CD4-positive, CD25-positive, alpha-beta regulatory T cell (primary cell): Measurements from ENCODE around the gene MCC. TPM values are rescaled to one million over a fixed set of nuclear protein-coding genes. Genes with fewer than 3 reads are reported as not detected.
"Not testable (repeated sequence)": the region's sequence is repeated elsewhere in the genome, so short reads cannot be mapped to it uniquely, and the experiment has no call there.

Experiments
- ATAC-seq, 2 donors: fragments of 150-1000 bp; cut with Tn5 transposase; one replicate each; pipeline ENCODE4 v1.10.0; 2021; ENCODE audit warnings: low read depth in 2 of 2, moderate number of reproducible peaks in 2 of 2, moderate library complexity in 1 of 2
- DNase-seq, 3 donors: peaks; one replicate each; pipeline versions ENCODE4 v3.0.0 to v3.0.0-alpha.2; 2012 to 2022; ENCODE audit warnings: mixed read lengths in 1 of 3
- H3K27ac ChIP-seq: one replicate; pipeline ENCODE4 v1.7.0; 2013; ENCODE audit warnings: mild to moderate bottlenecking, low read length; ENCODE audit not compliant: insufficient read depth, poor library complexity, severe bottlenecking
- H3K27me3 ChIP-seq: one replicate; pipeline ENCODE4 v1.7.0; 2013; ENCODE audit warnings: low read length; ENCODE audit not compliant: control insufficient read depth, insufficient read depth
- H3K36me3 ChIP-seq: one replicate; pipeline ENCODE4 v1.7.0; 2013; ENCODE audit warnings: mild to moderate bottlenecking, low read length, moderate library complexity; ENCODE audit not compliant: control insufficient read depth, insufficient read depth
- H3K4me1 ChIP-seq: 2 replicates; pipeline ENCODE4 v1.7.0; 2013; ENCODE audit warnings: mild to moderate bottlenecking, low read length; ENCODE audit not compliant: insufficient read depth, control insufficient read depth, poor library complexity, severe bottlenecking
- H3K4me3 ChIP-seq: one replicate; pipeline ENCODE4 v1.7.0; 2013; ENCODE audit warnings: low read depth, mild to moderate bottlenecking, low read length, moderate library complexity
- H3K9me3 ChIP-seq, 2 experiments: 1 replicate in 1 of 2; 2 replicates in 1 of 2; pipeline ENCODE4 v1.7.0; 2013; ENCODE audit warnings: low read length in 2 of 2, mild to moderate bottlenecking in 1 of 2, moderate library complexity in 1 of 2; ENCODE audit not compliant: control insufficient read depth in 2 of 2
- H3K27ac Mint-ChIP-seq, 3 donors: one replicate each; pipeline ENCODE4 v1.8.0; 2020 to 2022; ENCODE audit warnings: mild to moderate bottlenecking in 3 of 3, mixed read lengths in 3 of 3, moderate library complexity in 2 of 3
- H3K27me3 Mint-ChIP-seq: one replicate; pipeline ENCODE4 v1.8.0; 2022; ENCODE audit warnings: mild to moderate bottlenecking, mixed read lengths
- H3K36me3 Mint-ChIP-seq: one replicate; pipeline ENCODE4 v1.8.0; 2020; ENCODE audit warnings: mixed read lengths
- H3K4me1 Mint-ChIP-seq, 4 donors: one replicate each; pipeline ENCODE4 v1.8.0; 2020 to 2022; ENCODE audit warnings: mixed read lengths in 4 of 4, mild to moderate bottlenecking in 1 of 4
- H3K4me3 Mint-ChIP-seq, 4 donors: one replicate each; pipeline ENCODE4 v1.8.0; 2020 to 2022; ENCODE audit warnings: mild to moderate bottlenecking in 4 of 4, mixed read lengths in 4 of 4, moderate library complexity in 3 of 4
- H3K9me3 Mint-ChIP-seq, 7 donors: one replicate each; pipeline ENCODE4 v1.8.0; 2020 to 2022; ENCODE audit warnings: mixed read lengths in 7 of 7, mild to moderate bottlenecking in 3 of 7, moderate library complexity in 2 of 7
- polyA plus RNA-seq, 4 donors: library from polyadenylated mRNA; unstranded; fragments of 300-500 nt; fragmentation: Illumina TruSeq; gene quantifications; one replicate each; pipeline ENCODE4 v1.2.3, GENCODE V29; 2021
- total RNA-seq: library from RNA; stranded (reverse); gene quantifications from one replicate; pipeline ENCODE4 v1.2.3, GENCODE V29; 2022

The MCC gene
- total and polyA plus RNA-seq, 5 donors from 2014 or later, result 0.47 to 11.1 (median 3.4) TPM

DNA sequence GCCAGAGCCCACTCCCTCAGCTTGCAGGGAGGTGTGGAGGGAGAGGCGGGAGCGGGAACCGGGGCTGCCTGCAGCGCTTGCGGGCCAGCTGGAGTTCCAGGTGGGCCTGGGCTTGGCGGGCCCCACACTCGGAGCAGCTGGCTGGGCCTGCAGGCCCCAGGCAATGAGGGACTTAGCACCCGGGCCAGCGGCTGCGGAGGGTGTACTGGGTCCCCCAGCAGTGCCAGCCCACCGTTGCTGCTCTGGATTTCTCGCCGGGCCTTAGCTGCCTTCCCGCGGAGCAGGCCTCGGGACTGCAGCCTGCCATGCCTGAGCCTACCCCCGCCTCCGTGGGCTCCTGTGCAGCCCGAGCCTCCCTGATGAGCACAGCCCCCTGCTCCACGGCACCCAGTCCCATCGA is 31.1 kb downstream of the MCC start:
- not testable (repeated sequence) for H3K36me3 ChIP-seq, H3K27me3 ChIP-seq, H3K9me3 ChIP-seq, H3K4me3 ChIP-seq, H3K4me1 Mint-ChIP-seq, H3K36me3 Mint-ChIP-seq, DNase-seq, H3K27ac ChIP-seq, H3K27me3 Mint-ChIP-seq, H3K4me3 Mint-ChIP-seq, H3K9me3 Mint-ChIP-seq, ATAC-seq, H3K27ac Mint-ChIP-seq, H3K4me1 ChIP-seq

GRCh38 chr5:113452941-113453340 is 35.3 kb downstream of the MCC start:
- Mint-ChIP-seq H3K4me1 (peaks cover 4 to 8% (median 5%) of the 10 kb centered on the region in 4 donors), H3K27ac (peak overlapping the region in 1 of 3 donors; percentile 60), H3K27me3 (peaks cover 18% of the 10 kb centered on the region), H3K4me3 (no peak overlapping the region), H3K36me3 (no peaks in the 10 kb centered on the region), H3K9me3 (no peaks in the 10 kb centered on the region)
- no peak for DNase-seq
- Histone ChIP-seq H3K36me3 (no peaks in the 10 kb centered on the region), H3K27ac (no peak overlapping the region), H3K4me1 (no peaks in the 10 kb centered on the region), H3K4me3 (no peak overlapping the region), H3K9me3 (no peaks in the 10 kb centered on the region), H3K27me3 (no peaks in the 10 kb centered on the region)
- ATAC-seq, result no peak

DNA sequence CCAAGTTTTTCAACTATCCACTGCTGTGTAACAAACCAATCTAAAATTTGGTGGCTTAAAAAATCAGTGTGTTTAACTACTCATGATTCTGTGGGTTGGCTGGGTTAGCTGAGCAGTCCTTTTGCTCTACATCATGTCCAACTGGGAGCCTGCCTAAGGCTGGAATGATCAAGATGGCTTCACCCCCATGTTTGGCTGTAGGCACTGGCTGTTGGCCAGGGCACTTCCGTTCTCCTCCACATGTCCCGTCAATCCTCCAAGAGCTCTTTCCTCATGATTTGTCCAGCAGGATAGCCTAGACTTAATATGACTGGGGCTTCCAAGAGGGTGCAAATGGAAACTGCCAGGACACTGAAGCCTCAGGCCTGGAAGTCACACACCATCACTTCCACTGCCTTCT is 36.5 kb downstream of the MCC start:
- Mint-ChIP-seq H3K4me3 (no peak overlapping the region), H3K27ac (no peak overlapping the region), H3K4me1 (peaks cover 4 to 8% (median 6%) of the 10 kb centered on the region in 4 donors), H3K27me3 (peaks cover 18% of the 10 kb centered on the region), H3K36me3 (no peaks in the 10 kb centered on the region), H3K9me3 (peaks cover 0 to 1% (median 0%) of the 10 kb centered on the region in 7 donors)
- Histone ChIP-seq H3K4me3 (no peak overlapping the region), H3K27me3 (peaks cover 5% of the 10 kb centered on the region), H3K27ac (no peak overlapping the region), H3K4me1 (no peaks in the 10 kb centered on the region), H3K9me3 (no peaks in the 10 kb centered on the region), H3K36me3 (no peaks in the 10 kb centered on the region)
- DNase-seq (no peak), ATAC-seq (no peak)

GRCh38 chr5:113450929-113451328 is 37.3 kb downstream of the MCC start:
- Histone ChIP-seq H3K27me3 (peaks cover 5% of the 10 kb centered on the region), H3K4me1 (no peaks in the 10 kb centered on the region), H3K9me3 (no peaks in the 10 kb centered on the region), H3K27ac (no peak overlapping the region), H3K4me3 (no peak overlapping the region), H3K36me3 (no peaks in the 10 kb centered on the region)
- Mint-ChIP-seq H3K4me3 (peak overlapping the region in 1 of 4 donors; percentile 70), H3K4me1 (peaks cover 4 to 13% (median 6%) of the 10 kb centered on the region in 4 donors), H3K27me3 (peaks cover 18% of the 10 kb centered on the region), H3K27ac (peak overlapping the region in 2 of 3 donors; percentile 3 to 88), H3K9me3 (peaks cover 0 to 1% (median 0%) of the 10 kb centered on the region in 7 donors), H3K36me3 (no peaks in the 10 kb centered on the region)
- DNase-seq (no peak), ATAC-seq (no peak)

GRCh38 chr5:113450462-113450861 is 37.8 kb downstream of the MCC start:
- ATAC-seq (no peak), DNase-seq (no peak)
- H3K27ac Mint-ChIP-seq, result no peak overlapping the region
- peaks cover 18% of the 10 kb centered on the region for H3K27me3 Mint-ChIP-seq
- no peaks in the 10 kb centered on the region for H3K4me1 ChIP-seq
- H3K27me3 ChIP-seq, result peaks cover 5% of the 10 kb centered on the region
- no peak overlapping the region for H3K4me3 Mint-ChIP-seq
- H3K36me3 Mint-ChIP-seq, result no peaks in the 10 kb centered on the region
- peaks cover 0 to 2% (median 0%) of the 10 kb centered on the region in 7 donors for H3K9me3 Mint-ChIP-seq
- H3K4me3 ChIP-seq, result no peak overlapping the region
- H3K27ac ChIP-seq, result no peak overlapping the region
- H3K9me3 ChIP-seq, result no peaks in the 10 kb centered on the region
- H3K4me1 Mint-ChIP-seq, result peaks cover 4 to 13% (median 6%) of the 10 kb centered on the region in 4 donors
- H3K36me3 ChIP-seq, result no peaks in the 10 kb centered on the region

DNA sequence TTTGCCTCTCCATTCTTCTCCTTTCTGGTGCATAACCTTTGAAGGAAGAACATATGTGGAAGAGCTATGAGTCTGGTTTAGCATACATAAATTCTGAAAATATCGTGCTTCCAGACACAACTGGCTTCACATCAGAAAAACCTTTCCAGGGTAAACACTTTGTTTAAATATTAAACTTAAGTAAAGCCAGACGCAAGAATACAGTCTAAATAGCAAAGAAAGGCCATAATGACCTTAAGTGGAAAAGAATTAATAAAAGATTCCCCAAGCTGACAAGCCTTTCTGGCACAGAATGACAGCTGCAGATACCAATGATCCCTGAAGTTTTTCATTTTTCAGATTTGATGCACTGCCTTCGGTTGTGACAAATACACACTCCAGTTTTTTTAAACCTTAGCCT is 40.0 kb downstream of the MCC start:
- Histone ChIP-seq H3K9me3 (no peaks in the 10 kb centered on the region), H3K4me3 (no peak overlapping the region), H3K27ac (no peak overlapping the region), H3K36me3 (no peaks in the 10 kb centered on the region), H3K4me1 (no peaks in the 10 kb centered on the region), H3K27me3 (peaks cover 5% of the 10 kb centered on the region)
- Mint-ChIP-seq H3K36me3 (no peaks in the 10 kb centered on the region), H3K9me3 (peaks cover 0 to 2% (median 0%) of the 10 kb centered on the region in 7 donors), H3K27ac (no peak overlapping the region), H3K4me1 (peaks cover 4 to 13% (median 6%) of the 10 kb centered on the region in 4 donors), H3K27me3 (peaks cover 16% of the 10 kb centered on the region), H3K4me3 (no peak overlapping the region)
- no peak for DNase-seq
- ATAC-seq, result no peak

DNA sequence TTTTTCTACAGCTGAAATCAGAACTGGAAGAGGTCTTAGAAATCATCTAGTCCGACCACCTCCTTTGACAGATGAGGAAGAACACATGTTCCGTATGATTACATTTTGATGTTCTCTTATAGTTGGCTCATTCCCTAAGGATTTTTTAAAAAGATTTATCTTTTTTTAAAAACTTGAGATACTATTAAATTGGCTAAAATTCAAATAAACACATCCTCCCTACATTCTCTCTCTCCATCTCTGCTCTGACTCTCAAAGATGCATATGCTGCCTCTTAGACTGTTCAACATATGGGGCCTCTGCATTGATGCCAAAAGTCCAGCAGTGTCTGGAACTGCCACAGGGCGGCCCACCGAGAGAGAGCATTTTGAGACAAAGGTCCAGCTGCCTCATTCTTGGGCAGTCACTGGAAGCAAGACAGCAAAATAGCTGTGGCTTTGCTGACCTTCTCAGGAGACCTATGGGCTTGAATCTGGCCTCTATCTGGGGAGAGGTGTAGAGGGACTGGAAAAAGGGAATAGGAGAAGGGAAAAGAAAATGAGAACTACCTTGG is 40.7 kb downstream of the MCC start:
- no peak overlapping the region for H3K4me3 ChIP-seq
- no peaks in the 10 kb centered on the region for H3K9me3 ChIP-seq
- no peaks in the 10 kb centered on the region for H3K4me1 ChIP-seq
- DNase-seq (no peak), ATAC-seq (no peak)
- Mint-ChIP-seq H3K4me1 (peaks cover 4 to 13% (median 6%) of the 10 kb centered on the region in 4 donors), H3K27ac (no peak overlapping the region), H3K36me3 (no peaks in the 10 kb centered on the region), H3K27me3 (peaks cover 19% of the 10 kb centered on the region), H3K4me3 (no peak overlapping the region), H3K9me3 (peaks cover 0 to 5% (median 1%) of the 10 kb centered on the region in 7 donors)
- no peaks in the 10 kb centered on the region for H3K36me3 ChIP-seq
- peaks cover 5% of the 10 kb centered on the region for H3K27me3 ChIP-seq
- H3K27ac ChIP-seq, result no peak overlapping the region

- Mint-ChIP-seq H3K4me3 (peak overlapping the region in 1 of 4 donors; percentile 20), H3K36me3 (no peaks in the 10 kb centered on the region), H3K4me1 (peaks cover 4 to 13% (median 6%) of the 10 kb centered on the region in 4 donors), H3K27ac (no peak overlapping the region), H3K9me3 (peaks cover 0 to 5% (median 2%) of the 10 kb centered on the region in 7 donors), H3K27me3 (peaks cover 24% of the 10 kb centered on the region)
- no peak overlapping the region for H3K27ac ChIP-seq
- H3K27me3 ChIP-seq, result peaks cover 5% of the 10 kb centered on the region
- H3K9me3 ChIP-seq, result no peaks in the 10 kb centered on the region
- no peaks in the 10 kb centered on the region for H3K4me1 ChIP-seq
- no peaks in the 10 kb centered on the region for H3K36me3 ChIP-seq
- DNase-seq (peak in 2 of 3 donors; percentile 6 to 16), ATAC-seq (no peak)
- no peak overlapping the region for H3K4me3 ChIP-seq
These were observed 41.8 kb downstream of the MCC start for GRCh38 chr5:113446358-113446927.
